Nephron (organoid): ENCODE results near the gene ZNF750.

Experiments
- H3K27ac Mint-ChIP-seq, 3 experiments: 2 replicates each; pipeline ENCODE4 v1.8.0; 2020; ENCODE audit warnings: mixed read lengths in 3 of 3, mild to moderate bottlenecking in 2 of 3, moderate library complexity in 1 of 3
- H3K27me3 Mint-ChIP-seq: 2 replicates; pipeline ENCODE4 v1.8.0; 2021; ENCODE audit warnings: low read depth, mild to moderate bottlenecking, moderate library complexity, mixed read lengths
- H3K36me3 Mint-ChIP-seq: 2 replicates; pipeline ENCODE4 v1.8.0; 2020; ENCODE audit warnings: low read depth, mixed read lengths
- H3K4me1 Mint-ChIP-seq: 2 replicates; pipeline ENCODE4 v1.8.0; 2020; ENCODE audit warnings: mixed read lengths
- H3K4me3 Mint-ChIP-seq, 3 experiments: 2 replicates each; pipeline ENCODE4 v1.8.0; 2020; ENCODE audit warnings: mild to moderate bottlenecking in 3 of 3, mixed read lengths in 3 of 3, moderate library complexity in 2 of 3
- H3K9me3 Mint-ChIP-seq: 2 replicates; pipeline ENCODE4 v1.8.0; 2020; ENCODE audit warnings: mixed read lengths
- CTCF ChIP-seq, 3 experiments: fragments of 200-600 bp; sonication (generic); IDR thresholded peaks; one replicate each; pipeline ENCODE4 v1.5.0; 2021; ENCODE audit warnings: antibody characterized with exemption in 3 of 3; ENCODE audit not compliant: unreplicated experiment in 3 of 3

Gene ZNF750

GRCh38 chr17:82841921-82842596 lies 2.2 kb upstream of the ZNF750 start:
- Mint-ChIP-seq H3K27ac (peak overlapping the region in 1 of 3 experiments; percentile 80), H3K9me3 (no peaks in the 10 kb centered on the region), H3K4me1 (peaks cover 24% of the 10 kb centered on the region), H3K27me3 (no peaks in the 10 kb centered on the region), H3K36me3 (no peaks in the 10 kb centered on the region), H3K4me3 (no peak overlapping the region)
- TF ChIP-seq CTCF (IDR thresholded peaks at IDR 0.05; ENCODE audit: unreplicated experiment in 3 of 3) = no peak

- TF ChIP-seq CTCF (IDR thresholded peaks at IDR 0.05; ENCODE audit: unreplicated experiment in 3 of 3) = no peak
- peak overlapping the region in 2 of 3 experiments; percentile 54 to 72 for H3K4me3 Mint-ChIP-seq
- H3K4me1 Mint-ChIP-seq = peaks cover 39% of the 10 kb centered on the region
- H3K27ac Mint-ChIP-seq = peak overlapping the region; percentile 38 to 82 (median 70)
- H3K27me3 Mint-ChIP-seq = no peaks in the 10 kb centered on the region
- H3K36me3 Mint-ChIP-seq = no peaks in the 10 kb centered on the region
- no peaks in the 10 kb centered on the region for H3K9me3 Mint-ChIP-seq
Observed at GRCh38 chr17:82840431-82840831, 609 bp upstream of the ZNF750 start.

- TF ChIP-seq CTCF (IDR thresholded peaks at IDR 0.05; ENCODE audit: unreplicated experiment in 3 of 3) = no peak
- peaks cover 37% of the 10 kb centered on the region for H3K4me1 Mint-ChIP-seq
- no peaks in the 10 kb centered on the region for H3K36me3 Mint-ChIP-seq
- no peaks in the 10 kb centered on the region for H3K27me3 Mint-ChIP-seq
- no peaks in the 10 kb centered on the region for H3K9me3 Mint-ChIP-seq
- peak overlapping the region in 2 of 3 experiments; percentile 46 to 53 for H3K4me3 Mint-ChIP-seq
- peak overlapping the region; percentile 71 to 98 (median 91) for H3K27ac Mint-ChIP-seq
Observed at GRCh38 chr17:82838386-82839063, 1.3 kb downstream of the ZNF750 start.

- no peaks in the 10 kb centered on the region for H3K36me3 Mint-ChIP-seq
- no peaks in the 10 kb centered on the region for H3K9me3 Mint-ChIP-seq
- H3K27me3 Mint-ChIP-seq = no peaks in the 10 kb centered on the region
- peaks cover 36% of the 10 kb centered on the region for H3K4me1 Mint-ChIP-seq
- H3K4me3 Mint-ChIP-seq = peak overlapping the region; percentile 15 to 51 (median 46)
- peak overlapping the region; percentile 71 to 98 (median 91) for H3K27ac Mint-ChIP-seq
- TF ChIP-seq CTCF (IDR thresholded peaks at IDR 0.05; ENCODE audit: unreplicated experiment in 3 of 3) = no peak
Observed at GRCh38 chr17:82837586-82838320, 2.1 kb downstream of the ZNF750 start.

- H3K9me3 Mint-ChIP-seq = no peaks in the 10 kb centered on the region
- peak; percentile 13 to 22 (median 15) for TF ChIP-seq CTCF (IDR thresholded peaks at IDR 0.05; ENCODE audit: unreplicated experiment in 3 of 3)
- H3K27me3 Mint-ChIP-seq = no peaks in the 10 kb centered on the region
- peak overlapping the region; percentile 25 to 51 (median 46) for H3K4me3 Mint-ChIP-seq
- H3K4me1 Mint-ChIP-seq = peaks cover 45% of the 10 kb centered on the region
- H3K36me3 Mint-ChIP-seq = peaks cover 6% of the 10 kb centered on the region
- H3K27ac Mint-ChIP-seq = peak overlapping the region; percentile 71 to 98 (median 91)
Observed at GRCh38 chr17:82836823-82837357, 2.9 kb downstream of the ZNF750 start.
